ENCODE data around the gene FFAR1.
"Not testable (repeated sequence)": the region's sequence is repeated elsewhere in the genome, so short reads cannot be mapped to it uniquely, and the experiment has no call there.

FFAR1 gene

DNA sequence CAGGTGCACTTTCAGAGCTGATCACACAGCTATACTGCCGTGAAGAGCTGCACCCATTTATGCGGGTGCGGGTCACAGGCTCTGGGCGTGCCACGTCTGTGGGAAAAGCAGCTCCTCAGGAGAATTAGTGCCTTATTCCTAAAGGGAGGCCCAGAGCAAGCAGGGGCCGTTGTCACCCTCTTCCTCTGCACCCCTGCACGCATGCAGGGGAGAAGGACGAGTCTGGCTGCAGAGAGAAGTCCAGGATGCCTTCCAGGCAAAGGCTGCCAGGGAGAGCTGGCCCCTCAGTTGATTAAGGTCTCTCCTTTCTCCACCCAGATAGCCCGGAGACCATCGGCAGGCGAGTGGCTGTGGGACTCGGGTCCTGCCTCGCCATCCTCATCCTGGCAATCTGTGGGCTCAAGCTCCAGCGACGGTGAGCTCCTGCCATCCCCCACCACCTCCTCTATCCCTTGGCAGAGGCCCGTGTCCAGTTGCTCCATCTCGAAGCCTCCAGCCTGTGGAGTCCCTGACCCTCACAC is 3.1 kb upstream of the FFAR1 start:
- DNase-seq = no peak

DNA sequence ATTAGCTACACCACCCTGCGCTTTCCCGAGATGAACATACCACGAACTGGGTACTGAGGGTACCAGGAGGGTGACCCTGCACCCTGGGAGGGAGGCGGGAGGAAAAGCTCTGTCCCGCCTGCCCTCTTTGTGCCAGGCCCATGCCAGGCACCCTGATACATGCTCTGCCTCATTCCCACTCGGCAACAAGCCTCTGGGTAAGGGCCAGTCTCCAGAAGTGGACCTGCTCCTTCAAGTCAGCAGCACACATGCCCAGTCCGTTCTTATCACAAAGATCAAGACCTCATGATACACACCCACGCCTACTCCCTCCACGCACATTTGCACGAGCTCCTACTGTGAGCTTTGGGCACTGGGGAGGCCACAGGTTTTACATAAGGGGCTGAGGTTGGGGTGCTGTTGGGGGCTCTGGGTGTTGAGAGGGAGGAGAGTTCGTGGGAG is 2.0 kb upstream of the FFAR1 start:
- DNase-seq = no peak

DNA sequence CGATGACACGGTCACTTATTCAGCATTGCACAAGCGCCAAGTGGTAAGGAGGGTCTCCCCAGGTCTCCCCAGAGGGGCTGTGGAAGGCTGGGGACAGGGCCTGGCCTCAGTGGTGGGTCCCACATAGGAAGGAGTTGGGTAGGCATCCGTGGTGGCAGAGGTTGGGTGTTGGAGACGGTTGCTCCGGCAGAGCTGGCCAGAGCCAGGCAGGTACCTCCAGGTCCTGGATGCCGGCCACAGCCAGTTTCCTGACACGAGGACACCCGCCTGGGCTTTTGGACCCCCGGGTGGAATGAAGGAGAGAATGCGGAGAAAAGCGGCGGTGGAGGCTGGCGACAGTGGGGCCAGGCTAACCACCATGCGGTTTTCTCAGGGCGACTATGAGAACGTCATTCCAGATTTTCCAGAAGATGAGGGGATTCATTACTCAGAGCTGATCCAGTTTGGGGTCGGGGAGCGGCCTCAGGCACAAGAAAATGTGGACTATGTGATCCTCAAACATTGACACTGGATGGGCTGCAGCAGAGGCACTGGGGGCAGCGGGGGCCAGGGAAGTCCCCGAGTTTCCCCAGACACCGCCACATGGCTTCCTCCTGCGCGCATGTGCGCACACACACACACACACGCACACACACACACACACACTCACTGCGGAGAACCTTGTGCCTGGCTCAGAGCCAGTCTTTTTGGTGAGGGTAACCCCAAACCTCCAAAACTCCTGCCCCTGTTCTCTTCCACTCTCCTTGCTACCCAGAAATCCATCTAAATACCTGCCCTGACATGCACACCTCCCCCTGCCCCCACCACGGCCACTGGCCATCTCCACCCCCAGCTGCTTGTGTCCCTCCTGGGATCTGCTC is 1.3 kb upstream of the FFAR1 start:
- DNase-seq = peak; percentile 83 to 84

DNA sequence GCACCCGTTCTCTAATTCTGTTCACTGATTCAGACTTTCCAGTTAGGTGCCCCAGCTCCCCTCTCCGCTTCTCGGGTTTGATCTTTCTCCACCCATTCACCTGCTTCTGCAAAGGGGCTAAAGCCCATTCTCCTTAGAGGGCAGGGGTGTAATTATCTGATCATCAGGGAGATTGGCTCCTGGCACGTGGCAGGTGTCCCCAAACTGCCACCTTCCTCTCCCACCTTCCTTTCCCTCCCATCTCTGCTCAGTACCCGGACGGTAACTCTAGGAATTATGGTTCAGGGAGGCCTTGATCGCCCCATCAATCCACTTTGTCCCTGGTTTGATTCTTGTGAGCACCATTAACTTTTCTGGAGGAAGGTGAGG is 212 bp downstream of the FFAR1 start:
- DNase-seq = no peak

DNA sequence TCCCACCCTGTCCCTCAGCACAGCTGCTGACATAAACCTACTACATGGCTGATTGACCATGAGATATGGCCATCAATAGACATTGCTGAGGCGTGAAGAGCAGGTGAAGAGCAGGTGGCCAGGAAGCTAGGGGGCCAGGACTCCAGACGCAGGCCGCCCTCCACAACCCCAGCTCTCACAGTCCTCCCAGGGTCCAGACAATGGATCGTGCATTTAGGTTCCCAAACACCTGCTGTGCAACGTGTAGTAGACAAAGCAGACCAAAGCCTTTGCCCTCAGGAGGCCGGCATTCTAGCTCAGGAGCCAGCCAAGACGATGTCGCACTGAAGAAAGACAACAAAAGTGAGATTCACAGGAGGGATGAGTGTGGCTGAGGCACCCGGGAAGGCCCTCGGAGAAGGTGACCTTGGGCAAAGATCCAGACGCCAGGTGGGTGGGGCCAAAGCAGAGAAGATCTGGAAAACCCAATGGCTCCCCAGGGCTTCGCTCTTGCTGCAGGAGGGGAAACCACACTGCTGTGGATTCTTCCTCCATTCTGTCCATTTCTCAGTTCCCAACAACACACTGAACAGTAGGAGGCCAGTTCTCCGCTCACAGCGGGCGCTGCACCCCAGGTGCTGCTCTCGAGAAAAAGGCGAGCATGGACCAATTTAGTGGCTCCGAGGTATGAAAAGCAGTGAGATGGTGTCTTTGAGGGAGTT is 1.4 kb downstream of the FFAR1 start:
- DNase-seq = no peak

DNA sequence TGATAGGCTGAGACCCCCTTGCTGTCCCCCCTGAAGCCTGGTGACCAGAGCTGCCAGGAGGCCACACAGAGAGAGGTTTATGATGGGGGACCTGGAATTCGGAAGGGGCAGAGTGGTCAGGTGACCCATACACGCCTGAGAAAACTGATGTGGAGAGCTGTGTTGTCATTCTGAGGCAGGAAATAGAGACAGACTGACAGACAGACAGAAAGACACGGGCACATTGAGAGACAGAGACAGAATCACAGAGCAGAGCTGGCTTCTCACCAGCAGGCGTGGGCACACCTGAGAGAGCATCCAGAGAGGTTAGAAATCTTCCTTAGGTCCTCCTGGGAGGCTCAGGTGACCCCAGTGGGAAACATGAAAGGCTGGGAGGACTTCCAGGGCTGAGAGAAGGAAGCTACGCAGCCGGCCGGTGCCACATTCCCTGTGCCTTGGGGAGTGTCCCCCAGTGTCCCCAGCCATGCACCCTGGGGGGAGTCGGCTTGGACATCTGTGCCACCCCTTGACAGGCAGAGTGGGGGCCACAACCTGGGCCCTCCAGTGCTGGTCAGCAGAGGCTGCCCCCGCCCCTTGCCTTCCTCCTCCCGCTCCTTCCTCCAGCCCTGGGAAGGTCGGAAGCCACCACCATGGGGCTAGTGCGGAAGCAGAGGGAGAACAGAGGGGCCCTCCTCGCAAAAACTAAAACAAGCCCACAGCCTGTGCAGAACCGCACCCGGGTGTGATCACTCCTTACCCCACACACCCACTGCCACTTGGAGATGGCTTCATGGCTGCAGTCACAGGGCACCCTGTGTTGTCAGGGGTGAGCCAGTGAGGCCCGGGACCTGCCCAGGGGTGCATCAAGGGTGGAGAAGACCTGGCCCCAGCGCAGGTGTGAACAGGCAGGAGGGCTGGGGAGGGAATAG is 2.2 kb downstream of the FFAR1 start:
- no peak for DNase-seq

DNA sequence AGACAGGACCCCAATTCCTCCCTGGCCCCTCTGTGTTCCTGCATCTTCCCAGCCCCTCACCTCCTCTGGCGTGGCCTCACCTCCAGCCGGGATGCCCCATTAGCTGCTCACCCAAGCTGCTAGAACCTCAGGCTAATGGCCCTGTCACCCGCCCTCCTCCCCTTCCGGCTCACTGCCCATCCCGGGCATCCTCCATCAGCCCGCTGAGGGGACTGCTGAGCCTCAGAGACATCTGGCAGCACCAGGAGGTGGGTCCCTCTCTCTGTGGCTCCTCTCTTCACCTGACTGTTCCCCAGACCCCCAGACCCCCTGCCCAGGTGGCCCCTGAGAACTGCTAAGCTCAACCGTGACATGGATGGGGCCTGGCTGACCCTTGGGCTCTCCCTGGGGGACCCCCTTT is 2.9 kb downstream of the FFAR1 start:
- no peak for DNase-seq

DNA sequence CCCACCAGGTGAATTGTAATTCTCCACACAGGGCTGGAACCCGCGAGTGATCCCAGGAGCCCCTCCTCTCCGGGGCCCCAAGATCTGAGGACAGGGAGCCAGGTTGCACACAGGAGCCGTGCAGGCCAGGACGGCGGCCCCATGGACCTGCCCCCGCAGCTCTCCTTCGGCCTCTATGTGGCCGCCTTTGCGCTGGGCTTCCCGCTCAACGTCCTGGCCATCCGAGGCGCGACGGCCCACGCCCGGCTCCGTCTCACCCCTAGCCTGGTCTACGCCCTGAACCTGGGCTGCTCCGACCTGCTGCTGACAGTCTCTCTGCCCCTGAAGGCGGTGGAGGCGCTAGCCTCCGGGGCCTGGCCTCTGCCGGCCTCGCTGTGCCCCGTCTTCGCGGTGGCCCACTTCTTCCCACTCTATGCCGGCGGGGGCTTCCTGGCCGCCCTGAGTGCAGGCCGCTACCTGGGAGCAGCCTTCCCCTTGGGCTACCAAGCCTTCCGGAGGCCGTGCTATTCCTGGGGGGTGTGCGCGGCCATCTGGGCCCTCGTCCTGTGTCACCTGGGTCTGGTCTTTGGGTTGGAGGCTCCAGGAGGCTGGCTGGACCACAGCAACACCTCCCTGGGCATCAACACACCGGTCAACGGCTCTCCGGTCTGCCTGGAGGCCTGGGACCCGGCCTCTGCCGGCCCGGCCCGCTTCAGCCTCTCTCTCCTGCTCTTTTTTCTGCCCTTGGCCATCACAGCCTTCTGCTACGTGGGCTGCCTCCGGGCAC is 3.9 kb downstream of the FFAR1 start:
- no peak for DNase-seq

DNA sequence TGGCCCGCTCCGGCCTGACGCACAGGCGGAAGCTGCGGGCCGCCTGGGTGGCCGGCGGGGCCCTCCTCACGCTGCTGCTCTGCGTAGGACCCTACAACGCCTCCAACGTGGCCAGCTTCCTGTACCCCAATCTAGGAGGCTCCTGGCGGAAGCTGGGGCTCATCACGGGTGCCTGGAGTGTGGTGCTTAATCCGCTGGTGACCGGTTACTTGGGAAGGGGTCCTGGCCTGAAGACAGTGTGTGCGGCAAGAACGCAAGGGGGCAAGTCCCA is 4.4 kb downstream of the FFAR1 start:
- DNase-seq = no peak

DNA sequence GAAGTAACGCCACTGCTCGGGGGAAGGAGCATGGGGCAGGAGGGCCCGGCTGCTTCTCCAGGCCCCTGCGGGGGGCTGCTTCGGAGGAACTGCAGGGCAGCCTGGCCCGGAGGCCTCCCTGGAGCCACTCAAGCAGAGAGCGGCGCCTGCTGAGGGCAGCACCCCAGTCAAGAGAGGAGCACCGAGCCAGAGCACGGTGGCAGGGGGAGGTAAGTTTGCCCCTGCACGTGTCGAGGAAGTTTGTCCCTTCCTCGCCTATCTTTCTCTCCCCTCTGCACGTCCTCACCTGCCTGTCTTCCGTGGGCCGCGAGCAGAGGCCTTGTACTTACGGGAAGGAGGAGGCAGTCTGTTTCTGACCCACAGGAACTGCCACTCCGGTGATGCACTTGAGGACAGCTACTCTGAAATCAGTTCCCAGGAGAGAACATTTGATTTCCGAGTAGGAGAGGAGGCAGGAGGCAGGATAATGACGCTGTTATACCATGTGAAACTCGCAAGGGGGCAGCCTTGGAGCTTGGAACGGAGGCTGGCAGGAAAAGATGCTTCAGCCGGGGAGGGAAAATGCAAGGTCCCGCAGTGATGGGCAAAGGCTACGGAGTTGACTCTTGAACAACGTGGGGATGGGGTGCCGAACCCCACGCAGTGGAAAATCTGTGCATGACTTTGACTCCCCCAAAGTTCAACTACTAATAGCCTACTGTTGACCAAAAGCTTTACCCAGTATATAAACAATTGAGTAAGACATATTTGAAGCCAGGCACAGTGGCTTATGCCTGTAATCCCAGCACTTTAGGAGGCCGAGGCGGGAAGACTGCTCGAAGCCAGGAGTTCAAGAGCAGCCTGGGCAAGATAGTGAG is 5.0 kb downstream of the FFAR1 start:
- DNase-seq = peak; percentile 77 to 79

DNA sequence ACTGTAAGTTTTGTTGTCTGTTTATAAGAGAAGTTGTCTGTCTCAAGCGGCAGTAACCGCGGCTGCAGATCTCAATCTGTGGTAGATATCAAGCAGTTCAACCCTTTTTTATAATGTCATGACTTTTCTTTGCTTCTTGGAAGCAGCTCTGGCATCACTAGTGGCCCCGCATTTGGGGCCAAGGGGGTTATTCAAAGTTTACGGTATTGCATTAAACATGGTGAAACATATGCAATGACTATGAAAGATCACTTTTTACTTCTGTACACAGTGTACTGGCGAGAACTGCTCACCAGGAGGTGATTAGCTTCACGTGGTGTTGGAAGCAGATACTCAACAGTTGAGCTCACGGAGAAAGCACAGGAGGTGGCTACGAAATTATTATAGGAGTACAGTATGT is 5.9 kb downstream of the FFAR1 start:
- DNase-seq = peak in 1 of 2 donors; percentile 41

DNA sequence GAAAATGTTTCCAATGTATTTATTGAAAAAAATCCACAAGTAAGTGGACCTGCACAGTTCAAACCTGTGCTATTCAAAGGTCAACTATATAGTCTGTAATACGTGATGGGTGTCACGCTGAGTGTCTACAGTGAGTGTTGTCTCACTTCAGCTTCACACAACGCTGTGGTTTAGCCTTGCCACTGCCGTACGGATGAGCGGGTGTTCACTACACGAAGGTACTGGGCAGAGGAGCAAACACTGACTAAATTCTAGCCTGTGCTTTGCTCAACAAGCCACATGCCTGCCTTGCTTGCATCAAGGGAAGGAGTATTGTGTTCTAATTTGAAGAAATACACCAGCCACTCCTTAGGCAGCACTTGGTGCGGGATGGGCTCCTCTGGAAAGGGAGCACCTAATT is 7.2 kb downstream of the FFAR1 start:
- DNase-seq = no peak

DNA sequence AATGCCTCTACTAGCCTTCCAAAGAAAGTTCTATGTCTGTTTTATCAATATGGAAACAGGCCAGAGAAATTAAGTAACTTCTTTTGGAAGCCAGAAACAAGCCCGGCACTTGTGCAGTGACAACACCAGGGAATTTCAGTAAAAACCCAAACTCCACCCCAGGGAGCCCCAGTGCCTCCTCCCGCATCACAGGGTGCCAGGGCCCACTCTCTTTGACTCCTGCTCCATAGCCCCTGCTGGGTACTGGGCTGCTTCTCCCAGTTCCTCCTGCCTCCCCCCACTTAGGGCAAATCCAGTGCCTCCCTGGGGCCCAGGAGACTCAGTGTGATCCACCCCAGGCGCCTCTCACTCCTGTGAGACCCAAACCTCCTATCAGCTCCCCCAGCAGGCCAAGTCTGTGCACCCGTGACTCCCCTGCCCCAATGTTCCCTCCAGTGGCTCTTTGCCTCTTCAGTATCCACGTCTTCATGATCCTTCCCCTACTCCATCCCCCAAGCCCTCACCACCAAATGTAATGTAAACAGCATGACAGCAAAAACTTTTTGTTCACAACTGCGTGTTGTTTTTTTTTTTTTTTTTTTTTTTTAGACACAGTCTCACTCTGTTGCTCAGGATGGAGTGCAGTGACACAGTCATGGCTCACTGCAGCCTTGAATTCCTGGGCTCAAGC is 8.2 kb downstream of the FFAR1 start:
- DNase-seq = no peak

DNA sequence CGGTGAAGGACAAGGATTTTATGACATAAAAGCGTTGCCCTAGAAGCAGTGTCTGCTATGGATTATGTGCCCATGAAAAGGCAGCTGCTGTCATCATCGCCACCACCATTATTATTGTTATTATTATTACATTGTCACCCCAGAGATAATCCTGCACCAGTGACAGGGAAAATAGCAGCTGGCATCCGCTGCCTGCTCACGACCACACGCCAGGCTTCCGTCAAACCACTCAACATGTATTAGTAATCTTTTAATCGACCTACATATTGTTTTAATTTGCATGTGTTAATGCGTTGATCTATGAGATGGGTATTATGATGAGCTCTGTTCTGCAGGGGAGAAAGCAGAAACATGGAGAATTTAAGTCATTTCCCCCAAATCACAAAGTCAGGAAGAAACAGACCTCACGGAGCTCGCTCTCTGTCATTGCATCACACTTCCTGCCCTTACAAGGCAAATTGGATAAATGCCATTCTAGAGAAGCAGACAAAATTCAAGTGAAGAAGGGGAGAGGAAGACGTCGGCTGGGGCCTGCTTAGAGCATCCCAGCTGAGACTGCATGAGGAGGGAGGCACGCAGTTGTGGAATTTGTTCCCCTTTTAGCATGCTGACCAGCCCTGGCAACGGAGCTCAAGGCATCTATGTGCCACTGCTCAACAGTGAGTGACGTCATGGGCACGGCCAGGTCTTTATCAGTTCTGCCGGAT is 10.3 kb downstream of the FFAR1 start, which contains the start of gene FFAR3:
FFAR3 (plus strand) TSS at position 594 of the 707 bp plus-strand sequence. CDS start 431 bp downstream, outside the sequence.
- peak; percentile 46 to 86 for DNase-seq

DNA sequence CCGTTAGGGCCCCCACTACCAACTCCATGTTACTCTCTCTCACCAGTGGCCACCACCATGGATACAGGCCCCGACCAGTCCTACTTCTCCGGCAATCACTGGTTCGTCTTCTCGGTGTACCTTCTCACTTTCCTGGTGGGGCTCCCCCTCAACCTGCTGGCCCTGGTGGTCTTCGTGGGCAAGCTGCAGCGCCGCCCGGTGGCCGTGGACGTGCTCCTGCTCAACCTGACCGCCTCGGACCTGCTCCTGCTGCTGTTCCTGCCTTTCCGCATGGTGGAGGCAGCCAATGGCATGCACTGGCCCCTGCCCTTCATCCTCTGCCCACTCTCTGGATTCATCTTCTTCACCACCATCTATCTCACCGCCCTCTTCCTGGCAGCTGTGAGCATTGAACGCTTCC is 11.1 kb downstream of the FFAR1 start:
- not testable (repeated sequence) for DNase-seq

DNA sequence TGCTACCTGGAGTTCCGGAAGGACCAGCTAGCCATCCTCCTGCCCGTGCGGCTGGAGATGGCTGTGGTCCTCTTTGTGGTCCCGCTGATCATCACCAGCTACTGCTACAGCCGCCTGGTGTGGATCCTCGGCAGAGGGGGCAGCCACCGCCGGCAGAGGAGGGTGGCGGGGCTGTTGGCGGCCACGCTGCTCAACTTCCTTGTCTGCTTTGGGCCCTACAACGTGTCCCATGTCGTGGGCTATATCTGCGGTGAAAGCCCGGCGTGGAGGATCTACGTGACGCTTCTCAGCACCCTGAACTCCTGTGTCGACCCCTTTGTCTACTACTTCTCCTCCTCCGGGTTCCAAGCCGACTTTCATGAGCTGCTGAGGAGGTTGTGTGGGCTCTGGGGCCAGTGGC is 11.7 kb downstream of the FFAR1 start:
- not testable (repeated sequence) for DNase-seq

DNA sequence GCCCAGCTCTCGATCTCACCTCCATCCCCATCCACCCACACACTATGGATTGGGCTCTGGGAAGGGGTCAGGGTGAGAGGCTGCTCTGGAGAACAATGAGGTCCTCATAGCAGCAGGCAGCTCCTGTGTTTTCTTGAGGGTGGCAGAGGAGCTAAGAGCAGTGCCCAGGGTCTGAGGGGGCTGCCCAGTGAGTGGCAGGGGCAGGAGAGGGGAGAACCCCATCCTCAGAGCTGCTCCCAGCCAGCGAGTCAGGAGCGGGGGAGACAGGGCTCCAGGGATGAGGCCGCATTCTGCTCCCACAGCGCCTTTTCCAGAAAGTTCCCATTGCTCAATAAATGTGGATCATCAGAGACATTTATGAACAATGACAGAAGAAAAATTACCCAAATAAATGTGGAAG is 12.4 kb downstream of the FFAR1 start:
- not testable (repeated sequence) for DNase-seq

DNA sequence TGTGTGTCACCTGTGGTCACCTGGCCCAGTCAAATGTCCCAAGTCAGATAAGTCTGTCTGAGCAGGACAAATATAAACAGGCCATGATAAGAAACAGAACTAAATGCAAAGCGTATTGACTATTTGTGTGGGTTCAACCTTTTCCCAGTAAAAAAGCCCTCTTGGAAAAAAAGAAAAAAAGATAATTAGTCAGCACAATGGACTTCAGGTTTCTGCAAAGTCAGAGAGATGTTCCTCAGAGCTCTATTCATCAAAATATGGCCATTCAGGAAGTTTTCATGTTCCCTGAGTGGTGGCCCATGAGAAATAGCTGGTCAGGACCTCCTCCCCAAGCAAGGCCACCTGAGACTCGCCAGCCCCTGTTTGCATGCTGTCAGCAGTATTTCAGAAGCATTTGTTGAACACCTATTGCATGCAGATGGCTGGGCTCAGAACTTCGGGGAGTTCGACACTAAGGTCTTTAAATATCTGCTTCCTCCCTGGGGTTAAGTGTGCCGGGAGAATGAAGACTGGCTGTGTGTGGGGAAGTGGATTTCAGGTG is 13.2 kb downstream of the FFAR1 start:
- no peak for DNase-seq

DNA sequence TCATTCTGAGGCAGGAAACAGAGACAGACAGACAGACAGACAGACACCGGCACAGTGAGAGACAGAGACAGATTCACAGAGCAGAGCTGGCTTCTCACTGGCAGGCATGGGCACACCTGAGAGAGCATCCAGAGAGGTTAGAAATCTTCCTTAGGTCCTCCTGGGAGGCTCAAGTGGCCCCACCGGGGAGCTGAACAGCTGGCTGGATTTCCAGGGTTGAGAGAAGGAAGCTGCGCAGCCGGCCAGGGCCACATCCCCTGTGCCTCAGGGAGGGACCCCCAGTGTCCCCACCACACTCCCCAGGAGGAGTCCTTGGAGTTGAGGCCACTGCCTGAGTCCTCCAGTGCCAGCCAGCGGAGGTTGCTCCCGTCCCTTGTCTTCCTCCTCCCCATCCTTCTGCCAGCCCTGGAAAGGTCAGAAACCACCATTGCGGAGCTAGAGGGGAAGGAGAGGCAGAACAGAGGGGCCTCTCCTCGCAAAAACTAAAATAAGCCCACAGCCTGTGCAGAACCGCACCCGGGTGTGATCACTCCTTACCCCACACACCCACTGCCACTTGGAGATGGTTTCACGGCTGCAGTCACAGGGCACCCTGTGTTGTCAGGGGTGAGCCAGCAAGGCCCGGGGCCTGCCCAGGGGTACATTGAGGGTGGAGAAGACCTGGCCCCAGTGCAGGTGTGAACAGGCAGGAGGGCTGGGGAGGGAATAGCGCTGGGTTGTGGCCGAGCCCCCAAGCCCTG is 14.7 kb downstream of the FFAR1 start:
- DNase-seq = no peak

Measured in CD4-positive, alpha-beta T cell treated with Interleukin-4 for 1 hour (primary cell).